Transverse colon (tissue), 4 donors: ENCODE measurements around the gene SCTR. TPM values are rescaled to one million over a fixed set of nuclear protein-coding genes. Genes with fewer than 3 reads are reported as not detected.

Experiments used
- DNase-seq: peaks from one replicate; pipeline ENCODE4 v3.0.0-alpha.2; 2019
- H3K27ac ChIP-seq, 4 donors: fragments of 200-600 bp; sonication (generic); 2 replicates each; pipeline ENCODE4 v1.5.1; 2016 to 2018; ENCODE audit warnings: inconsistent platforms in 4 of 4
- H3K27me3 ChIP-seq: fragments of 200-600 bp; sonication (generic); 2 replicates; pipeline ENCODE4 v1.5.1; 2017; ENCODE audit warnings: inconsistent platforms
- H3K36me3 ChIP-seq, 4 donors: fragments of 200-600 bp; sonication (generic); 2 replicates each; pipeline ENCODE4 v1.5.1; 2017 to 2019; ENCODE audit warnings: inconsistent platforms in 4 of 4
- H3K4me1 ChIP-seq, 4 donors: fragments of 200-600 bp; sonication (generic); 2 replicates each; pipeline ENCODE4 v1.5.1; 2017 to 2020; ENCODE audit warnings: inconsistent platforms in 4 of 4
- H3K4me3 ChIP-seq, 4 donors: fragments of 200-600 bp; sonication (generic); 1 replicate in 1 of 4; 2 replicates in 3 of 4; pipeline versions ENCODE4 v1.5.1 to v1.6.1; 2017 to 2019; ENCODE audit warnings: inconsistent platforms in 4 of 4
- H3K9me3 ChIP-seq, 2 donors: fragments of 200-600 bp; sonication (generic); 2 replicates each; pipeline ENCODE4 v1.5.1; 2017 to 2019; ENCODE audit warnings: inconsistent platforms in 2 of 2
- EP300 ChIP-seq: sonication (generic); formaldehyde crosslinking; IDR thresholded peaks from one replicate; pipeline ENCODE4 v1.6.1; 2017; ENCODE audit warnings: antibody characterized with exemption, low read depth
- POLR2A ChIP-seq: fragments of 450-650 bp; IDR thresholded peaks from one replicate; pipeline ENCODE4 v1.6.1; 2016; ENCODE audit warnings: antibody characterized with exemption, mild to moderate bottlenecking, moderate library complexity
- POLR2AphosphoS5 ChIP-seq, 3 donors: sonication (generic); formaldehyde crosslinking; IDR thresholded peaks; one replicate each; pipeline ENCODE4 v1.6.1; 2016; ENCODE audit warnings: antibody characterized with exemption in 3 of 3
- WGBS, 2 donors: methylation state at CpG; one replicate each; pipeline ENCODE4 v1.1.5; 2018; ENCODE audit warnings: low coverage in 1 of 2; 5-methylcytosine and 5-hydroxymethylcytosine counted together
- in situ Hi-C, 4 donors: fragments of 200-750 bp; cut with MboI; loops; one replicate each; pipeline versions ENCODE4 v1.15.0 to v1.15.1; 2017; ENCODE audit warnings: low sequenced_read_pairs in 3 of 4, low pct_ligation_motif_present in 1 of 4, low pct_unique_long_range_greater_than_20kb in 1 of 4
- intact Hi-C: fragments of 100-400 bp; cut with DNase I; formaldehyde crosslinking; loops from one replicate; pipeline ENCODE4 v1.15.1; 2023; ENCODE audit warnings: low total_unique reads
- total RNA-seq, 4 donors: library from RNA; depleted of rRNA; stranded (reverse); fragments of >200 nt; gene quantifications; one replicate each; pipeline ENCODE4 v1.1.0, GENCODE V29; 2016
- TF ChIP-seq, protein P1 (sequence below), 5 experiments: fragments of 200-600 bp in 3 of 5; fragments of 450-650 bp in 2 of 5; sonication (generic) in 3 of 5; IDR thresholded peaks; 1 replicate in 2 of 5; 2 replicates in 3 of 5; pipeline ENCODE4 v1.5.1; 2016 to 2017; ENCODE audit warnings: antibody characterized with exemption in 5 of 5, inconsistent platforms in 3 of 5, mild to moderate bottlenecking in 2 of 5, moderate library complexity in 1 of 5

Gene SCTR
- total RNA-seq, 4 donors from 2014 or later, result not detected

DNA sequence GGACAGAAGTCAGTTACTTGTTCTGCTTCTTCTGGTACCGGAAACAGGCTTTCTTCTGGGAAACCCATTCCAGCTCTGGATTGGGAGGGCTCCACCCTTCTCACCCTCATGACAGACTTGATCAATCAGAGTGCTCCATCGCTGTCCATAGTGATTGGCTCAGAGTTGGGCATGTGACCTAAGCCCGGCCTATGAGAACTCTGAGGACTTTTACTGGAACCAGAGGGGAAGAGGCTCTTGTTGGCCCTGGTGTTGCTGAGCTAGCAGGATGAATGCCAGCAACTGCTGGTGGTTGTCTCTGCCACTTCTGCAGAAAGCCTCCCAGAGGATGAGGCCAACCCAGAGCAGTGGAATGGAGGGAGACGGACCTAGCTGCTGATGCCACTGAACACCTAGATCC, 59.3 kb downstream of the SCTR start:
- Histone ChIP-seq H3K27ac (no peak overlapping the region), H3K9me3 (no peaks in the 10 kb centered on the region), H3K36me3 (no peaks in the 10 kb centered on the region), H3K4me3 (no peak overlapping the region), H3K27me3 (no peaks in the 10 kb centered on the region), H3K4me1 (no peaks in the 10 kb centered on the region)
- in situ Hi-C loops, result loop anchor here in 1 of 4 donors (5.0 kb wide), 1 partner anchor 58 kb away; no protein-coding TSS in a partner anchor
- DNase-seq, result no peak
- intact Hi-C loops, result no loop called here
- 80% methylated on average over 4 of the region's 4 CpGs; no CpG with 5 or more reads in 1 of the 2 donors for WGBS, 2 donors
- TF ChIP-seq, protein P1, sequence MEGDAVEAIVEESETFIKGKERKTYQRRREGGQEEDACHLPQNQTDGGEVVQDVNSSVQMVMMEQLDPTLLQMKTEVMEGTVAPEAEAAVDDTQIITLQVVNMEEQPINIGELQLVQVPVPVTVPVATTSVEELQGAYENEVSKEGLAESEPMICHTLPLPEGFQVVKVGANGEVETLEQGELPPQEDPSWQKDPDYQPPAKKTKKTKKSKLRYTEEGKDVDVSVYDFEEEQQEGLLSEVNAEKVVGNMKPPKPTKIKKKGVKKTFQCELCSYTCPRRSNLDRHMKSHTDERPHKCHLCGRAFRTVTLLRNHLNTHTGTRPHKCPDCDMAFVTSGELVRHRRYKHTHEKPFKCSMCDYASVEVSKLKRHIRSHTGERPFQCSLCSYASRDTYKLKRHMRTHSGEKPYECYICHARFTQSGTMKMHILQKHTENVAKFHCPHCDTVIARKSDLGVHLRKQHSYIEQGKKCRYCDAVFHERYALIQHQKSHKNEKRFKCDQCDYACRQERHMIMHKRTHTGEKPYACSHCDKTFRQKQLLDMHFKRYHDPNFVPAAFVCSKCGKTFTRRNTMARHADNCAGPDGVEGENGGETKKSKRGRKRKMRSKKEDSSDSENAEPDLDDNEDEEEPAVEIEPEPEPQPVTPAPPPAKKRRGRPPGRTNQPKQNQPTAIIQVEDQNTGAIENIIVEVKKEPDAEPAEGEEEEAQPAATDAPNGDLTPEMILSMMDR (IDR thresholded peaks at IDR 0.05), result no peak
- TF ChIP-seq POLR2A (no peak), POLR2AphosphoS5 (IDR thresholded peaks at IDR 0.05) (no peak), EP300 (no peak)

DNA sequence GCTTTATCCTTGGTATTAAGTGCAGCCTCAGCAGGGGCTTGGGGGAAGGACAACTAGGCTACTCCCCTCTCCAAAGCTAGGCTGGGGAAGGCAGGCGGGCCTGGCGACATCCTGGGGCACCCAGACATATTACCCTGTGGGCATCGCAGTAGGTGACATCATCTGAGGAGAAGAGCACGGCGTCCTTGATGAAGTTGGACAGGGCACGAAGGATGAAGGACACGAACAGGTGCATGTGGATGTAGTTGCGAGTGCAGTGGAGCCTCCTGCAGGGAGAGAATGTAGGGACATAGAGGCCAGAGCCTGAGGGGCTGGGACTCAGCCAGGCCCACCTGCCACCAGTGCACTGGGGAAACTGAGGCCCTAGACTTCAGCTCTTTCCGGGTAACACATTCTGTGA, 60.3 kb downstream of the SCTR start:
- TF ChIP-seq, protein P1 (IDR thresholded peaks at IDR 0.05), result no peak
- TF ChIP-seq POLR2AphosphoS5 (IDR thresholded peaks at IDR 0.05) (no peak), POLR2A (no peak)
- no peak overlapping the region for H3K4me3 ChIP-seq
- H3K27me3 ChIP-seq, result no peaks in the 10 kb centered on the region
- WGBS, 2 donors, result 91% methylated on average over 9 of the region's 9 CpGs; no CpG with 5 or more reads in 1 of the 2 donors
- no peak for DNase-seq
- in situ Hi-C loops (no loop called here), intact Hi-C loops (no loop called here)
- no peaks in the 10 kb centered on the region for H3K9me3 ChIP-seq
- H3K4me1 ChIP-seq, result no peaks in the 10 kb centered on the region
- H3K36me3 ChIP-seq, result no peaks in the 10 kb centered on the region
- no peak overlapping the region for H3K27ac ChIP-seq

DNA sequence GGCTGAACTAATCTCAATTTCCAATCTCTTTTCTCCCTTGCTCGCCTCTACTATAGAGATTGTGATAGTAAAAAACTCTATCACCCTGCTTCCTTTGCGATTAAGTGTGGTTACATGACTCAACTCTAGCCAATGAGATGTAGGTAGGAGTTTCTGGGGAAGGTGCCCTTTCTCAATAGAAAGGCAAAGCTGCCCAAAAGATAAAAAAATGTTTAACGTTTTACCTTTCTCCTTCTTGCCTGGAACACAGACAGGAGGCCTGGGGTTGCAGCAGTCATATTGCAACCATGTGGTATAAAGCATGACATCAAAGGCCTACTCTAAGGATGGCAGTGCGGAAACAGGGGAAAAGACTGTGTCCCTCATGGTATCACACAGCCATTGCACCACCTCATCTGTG, 61.1 kb downstream of the SCTR start:
- Histone ChIP-seq H3K27me3 (no peaks in the 10 kb centered on the region), H3K27ac (no peak overlapping the region), H3K4me3 (no peak overlapping the region), H3K36me3 (no peaks in the 10 kb centered on the region), H3K9me3 (no peaks in the 10 kb centered on the region), H3K4me1 (no peaks in the 10 kb centered on the region)
- no peak for TF ChIP-seq POLR2AphosphoS5 (IDR thresholded peaks at IDR 0.05)
- TF ChIP-seq, protein P1 (IDR thresholded peaks at IDR 0.05), result no peak
- TF ChIP-seq EP300, result no peak
- TF ChIP-seq POLR2A, result no peak
- no peak for DNase-seq
- intact Hi-C loops (no loop called here), in situ Hi-C loops (no loop called here)
- 50 to 56% methylated on average over 3 to 4 of the region's 4 CpGs for WGBS, 2 donors

DNA sequence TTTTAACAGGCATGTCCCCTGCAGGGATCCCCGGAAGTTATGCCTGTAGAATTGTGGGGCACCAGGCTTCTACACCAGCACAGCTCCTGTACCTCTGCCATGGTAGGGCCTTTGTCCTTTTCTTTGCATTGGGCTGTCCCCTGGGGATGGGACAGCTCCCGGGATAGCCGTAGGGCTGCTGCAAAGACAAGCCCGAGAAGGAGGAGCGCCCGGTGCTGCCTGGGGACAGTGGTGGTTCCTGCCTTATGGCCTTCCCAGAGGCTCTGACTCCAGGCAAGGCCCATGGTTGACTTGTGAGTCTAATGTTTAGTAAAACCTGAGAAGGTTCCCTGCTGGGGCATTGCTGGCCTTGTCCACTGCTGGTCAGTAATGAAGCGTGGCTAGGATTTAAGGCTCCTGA, 61.7 kb downstream of the SCTR start:
- no peaks in the 10 kb centered on the region for H3K27me3 ChIP-seq
- no peak overlapping the region for H3K27ac ChIP-seq
- DNase-seq, result no peak
- TF ChIP-seq POLR2A (no peak), POLR2AphosphoS5 (IDR thresholded peaks at IDR 0.05) (no peak), EP300 (no peak)
- TF ChIP-seq, protein P1 (IDR thresholded peaks at IDR 0.05), result no peak
- H3K4me1 ChIP-seq, result no peaks in the 10 kb centered on the region
- WGBS, 2 donors, result 97% methylated on average over 7 of the region's 7 CpGs; no CpG with 5 or more reads in 1 of the 2 donors
- no peaks in the 10 kb centered on the region for H3K9me3 ChIP-seq
- in situ Hi-C loops, result no loop called here
- H3K36me3 ChIP-seq, result no peaks in the 10 kb centered on the region
- no peak overlapping the region for H3K4me3 ChIP-seq
- intact Hi-C loops, result no loop called here
